K562 (cell line): ENCODE data around the gene CCN5. TPM values are rescaled to one million over a fixed set of nuclear protein-coding genes. Genes with fewer than 3 reads are reported as not detected.
A peak's percentile ranks its signal among the peaks of the same experiment; 100 is the strongest.

Source experiments
- CREBBP ChIP-seq: IDR thresholded peaks from one replicate; pipeline ENCODE4 v1.6.1; 2012; ENCODE audit warnings: low read depth, mild to moderate bottlenecking, control low read depth, inconsistent platforms, low read length
- CUX1 ChIP-seq: fragments of 200-800 bp; sonication (Bioruptor generic); IDR thresholded peaks from 2 replicates; pipeline ENCODE4 v1.6.1; 2016; ENCODE audit warnings: missing genetic modification characterization, missing compliant biosample characterization
- E2F1 ChIP-seq: sonication (generic); formaldehyde crosslinking; IDR thresholded peaks from 2 replicates; pipeline ENCODE4 v1.8.1; 2023; ENCODE audit warnings: mild to moderate bottlenecking, missing genetic modification reagents, moderate library complexity
- FUS ChIP-seq: fragments of 200-400 bp; formaldehyde crosslinking; optimal IDR thresholded peaks from 2 replicates; pipeline ENCODE3; 2017; ENCODE audit warnings: low read depth, low read length
- GABPB1 ChIP-seq: sonication (generic); formaldehyde crosslinking; IDR thresholded peaks from 2 replicates; pipeline ENCODE4 v1.8.0; 2022; ENCODE audit warnings: mild to moderate bottlenecking, missing genetic modification reagents
- HNRNPL ChIP-seq: fragments of 200-400 bp; formaldehyde crosslinking; IDR thresholded peaks from 2 replicates; pipeline ENCODE4 v1.6.1; 2017; ENCODE audit warnings: low read depth, mild to moderate bottlenecking, low read length
- JUNB ChIP-seq: fragments of 450-650 bp; formaldehyde crosslinking; conservative IDR thresholded peaks from 2 replicates; pipeline ENCODE4 v1.4.0; 2020; ENCODE audit warnings: mild to moderate bottlenecking
- KDM1A ChIP-seq, 2 experiments: fragments of 450-650 bp; IDR thresholded peaks; 2 replicates each; pipeline ENCODE4 v1.6.1; 2016; ENCODE audit warnings: mild to moderate bottlenecking in 2 of 2
- MCM5 ChIP-seq: fragments of 450-650 bp; IDR thresholded peaks from 2 replicates; pipeline ENCODE4 v1.6.1; 2016; ENCODE audit warnings: low read depth
- NCOA1 ChIP-seq: fragments of 450-650 bp; IDR thresholded peaks from 2 replicates; pipeline ENCODE4 v1.6.1; 2016; ENCODE audit warnings: low read depth
- NFE2 ChIP-seq: IDR thresholded peaks from 2 replicates; pipeline ENCODE4 v1.6.1; 2014; ENCODE audit warnings: antibody characterized with exemption, low read depth
- NFIX ChIP-seq: fragments of 250-450 bp; sonication (Bioruptor Pico); IDR thresholded peaks from 2 replicates; pipeline ENCODE4 v1.4.0; 2020; ENCODE audit warnings: low read depth, mild to moderate bottlenecking, moderate library complexity
- RUNX1 ChIP-seq: sonication (generic); IDR thresholded peaks from 2 replicates; pipeline ENCODE4 v1.6.1; 2016; ENCODE audit warnings: antibody characterized with exemption, low read depth
- SMAD4 ChIP-seq: fragments of 250-450 bp; sonication (Bioruptor Pico); conservative IDR thresholded peaks from 2 replicates; pipeline ENCODE4 v1.8.0; 2021; ENCODE audit warnings: inconsistent platforms, mild to moderate bottlenecking, moderate library complexity
- TBP ChIP-seq: optimal IDR thresholded peaks from 2 replicates; pipeline ENCODE3; 2011; ENCODE audit warnings: low read depth, low read length, improper control_type of control experiment
- THAP12 ChIP-seq: fragments of 250-450 bp; sonication (Bioruptor Pico); IDR thresholded peaks from 2 replicates; pipeline ENCODE4 v1.9.0; 2021; ENCODE audit warnings: mild to moderate bottlenecking, inconsistent platforms
- TOE1 ChIP-seq, 2 experiments: fragments of 450-650 bp in 1 of 2; sonication (generic) in 1 of 2; formaldehyde crosslinking in 1 of 2; IDR thresholded peaks; 2 replicates each; pipeline versions ENCODE4 v1.7.1 to v1.8.0; 2016 to 2022; ENCODE audit warnings: borderline replicate concordance in 2 of 2, mild to moderate bottlenecking in 2 of 2, antibody characterized with exemption in 1 of 2, inconsistent platforms in 1 of 2, low read depth in 1 of 2, missing genetic modification reagents in 1 of 2, moderate library complexity in 1 of 2
- ZKSCAN1 ChIP-seq: fragments of 150-350 bp; IDR thresholded peaks from 2 replicates; pipeline ENCODE4 v1.6.1; 2016; ENCODE audit warnings: low read depth, low read length
- ZNF134 ChIP-seq: fragments of 250-450 bp; sonication (Bioruptor Pico); conservative IDR thresholded peaks from 2 replicates; pipeline ENCODE4 v1.4.0; 2020
- ZNF699 ChIP-seq: fragments of 250-450 bp; sonication (Bioruptor Pico); IDR thresholded peaks from 2 replicates; pipeline ENCODE4 v1.8.0; 2021; ENCODE audit warnings: mild to moderate bottlenecking, moderate library complexity; ENCODE audit not compliant: insufficient replicate concordance
- polyA plus RNA-seq, 8 experiments: library from polyadenylated mRNA; depleted of rRNA in 4 of 8; stranded (reverse) in 5 of 8; unstranded in 3 of 8; fragments of >200 nt; fragmentation: Nextera tagmentation in 2 of 8; fragmentation: Illumina TruSeq in 1 of 8; extraction: Ambion mirVana in 2 of 8; extraction: Trizol in 1 of 8; gene quantifications; 2 replicates each; pipeline versions ENCODE4 v1.2.1 to v1.2.3, GENCODE V29; 2011 to 2014; ENCODE audit warnings: inconsistent platforms in 1 of 8, missing spikeins in 1 of 8
- total RNA-seq, 7 experiments: library from RNA; depleted of rRNA in 6 of 7; stranded (reverse); fragments of >200 nt in 6 of 7; fragmentation: Illumina TruSeq in 2 of 7; extraction: Trizol in 2 of 7; gene quantifications; 2 replicates each; pipeline versions ENCODE4 v1.2.1 to v1.2.3, GENCODE V29; 2011 to 2021; ENCODE audit warnings: low replicate concordance in 1 of 7

Gene CCN5
- total and polyA plus RNA-seq, 9 of the 15 experiments (the other 6 are each of a cell fraction or from before 2014, with no cell fraction given), result not detected

GRCh38 chr20:44736170-44737021 is 21.2 kb downstream of the CCN5 start (continued):
- no peak for TF ChIP-seq JUNB (CRISPR knock-in tag)
- TF ChIP-seq FUS, result no peak
- TF ChIP-seq RUNX1, result no peak
- TF ChIP-seq GABPB1 (CRISPR knock-in tag), result peak; percentile 73
- no peak for TF ChIP-seq ZNF134 (CRISPR knock-in tag)
- no peak; the same call in 1 of the 2 replicates for TF ChIP-seq SMAD4 (CRISPR knock-in tag)
- TF ChIP-seq TBP, result no peak
- TF ChIP-seq CREBBP, result no peak
- TF ChIP-seq NFE2, result no peak
- no peak for TF ChIP-seq E2F1 (CRISPR knock-in tag)
- TF ChIP-seq THAP12, result no peak
- no peak for TF ChIP-seq HNRNPL
- TF ChIP-seq CUX1 (CRISPR knock-in tag), result no peak
- no peak for TF ChIP-seq ZKSCAN1
- no peak for TF ChIP-seq MCM5
- TF ChIP-seq KDM1A (IDR thresholded peaks at IDR 0.05), result no peak
- no peak for TF ChIP-seq NFIX (CRISPR knock-in tag)
- TF ChIP-seq NCOA1, result no peak
- TF ChIP-seq TOE1 (IDR thresholded peaks at IDR 0.05; ENCODE audit: borderline replicate concordance), result peak; percentile 69; the same call in 1 of the 2 replicates
- no peak for TF ChIP-seq TOE1 (CRISPR knock-in tag; IDR thresholded peaks at IDR 0.05; ENCODE audit: borderline replicate concordance, low read depth)
- no peak for TF ChIP-seq ZNF699
